ENCODE results near the gene KCNQ1.

KCNQ1 gene

GRCh38 chr11:2524446-2525165, 79.8 kb downstream of the KCNQ1 start:
- no peak for DNase-seq (ENCODE audit: low read depth)

- no peak for DNase-seq (ENCODE audit: low read depth)
Measured at GRCh38 chr11:2525166-2525861, 80.5 kb downstream of the KCNQ1 start.

DNA sequence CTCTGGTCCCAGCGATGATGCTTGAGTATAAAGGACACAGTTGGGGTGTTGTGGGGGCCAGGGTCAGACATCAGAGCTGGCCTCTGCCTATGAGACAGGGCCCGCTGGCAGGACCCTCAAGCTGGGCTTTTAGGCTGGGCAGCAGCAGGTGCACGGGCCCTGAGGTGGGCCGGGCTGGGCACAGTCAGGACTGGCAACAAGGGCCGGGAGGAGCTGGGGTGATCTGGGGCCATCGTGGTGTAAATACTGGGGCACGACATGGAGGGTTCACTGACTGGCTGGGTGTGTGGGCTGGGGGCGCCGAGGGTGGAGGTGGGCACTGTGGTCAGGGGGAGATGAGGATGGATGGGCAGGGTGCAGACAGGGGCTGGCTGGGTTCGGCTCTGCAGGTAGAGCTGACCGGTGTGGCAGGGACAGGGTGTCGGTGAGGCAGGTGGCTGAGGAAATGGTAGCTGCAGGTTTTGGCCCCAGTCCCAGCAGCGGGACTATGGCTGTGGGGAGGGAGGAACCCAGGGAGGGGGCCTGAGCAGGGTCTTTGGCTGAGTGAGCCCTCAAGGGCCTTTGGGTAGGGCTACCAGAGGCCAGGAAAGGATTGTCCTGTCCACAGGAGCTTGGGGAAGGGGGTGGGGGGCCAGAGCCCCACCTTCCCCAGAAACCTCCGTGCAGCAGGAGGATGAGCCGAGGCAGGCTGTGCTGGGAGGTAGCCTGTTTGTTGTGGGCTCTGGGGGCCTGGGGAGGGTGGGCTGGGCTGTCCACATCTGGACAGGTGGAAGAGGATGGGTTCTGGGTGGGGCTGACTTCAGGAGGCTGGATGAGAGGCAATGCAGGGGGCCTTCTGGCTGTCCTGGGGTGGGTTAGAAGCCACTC, 81.4 kb downstream of the KCNQ1 start:
- DNase-seq (ENCODE audit: low read depth), result no peak

- DNase-seq (ENCODE audit: low read depth), result no peak
Measured at GRCh38 chr11:2526808-2527381, 82.1 kb downstream of the KCNQ1 start.

- no peak for DNase-seq (ENCODE audit: low read depth)
Measured at GRCh38 chr11:2527621-2528291, 82.9 kb downstream of the KCNQ1 start.

DNA sequence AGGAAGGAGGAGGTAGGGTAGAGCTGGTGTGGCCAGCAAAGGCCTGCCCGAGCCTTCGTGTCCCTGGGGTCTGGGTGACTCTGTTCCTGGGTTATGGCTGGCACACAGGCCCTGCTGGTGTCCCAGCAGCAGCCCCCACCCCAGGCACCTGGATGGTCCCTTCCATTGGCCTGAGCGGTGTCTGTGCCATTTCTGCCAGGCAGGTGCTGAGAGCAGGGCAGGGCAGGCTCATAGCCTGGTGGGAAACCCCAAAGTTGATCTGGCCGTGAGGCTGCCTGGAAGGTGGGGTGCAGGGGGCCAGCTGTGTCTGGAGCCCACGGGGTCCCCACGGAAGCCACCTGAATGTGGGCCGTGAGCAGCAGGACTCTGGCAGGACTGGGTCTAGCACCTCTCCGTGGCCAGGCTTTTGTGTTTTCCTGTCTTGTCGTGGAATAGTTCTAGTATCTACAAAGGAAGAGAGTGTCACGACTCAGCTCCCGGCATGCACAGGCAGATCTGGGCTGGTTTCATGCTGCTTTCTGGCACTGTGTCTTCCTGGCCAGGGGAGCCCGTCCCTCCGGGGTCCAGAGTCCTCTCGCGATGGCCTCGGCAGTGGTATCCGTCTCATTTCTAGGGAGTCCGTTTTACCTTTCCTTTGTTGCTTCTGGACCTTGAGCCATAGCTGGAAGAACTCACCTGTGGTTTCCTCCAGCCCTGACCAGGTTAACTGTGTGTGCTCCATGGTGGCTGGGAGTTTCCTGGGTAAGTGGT, 83.7 kb downstream of the KCNQ1 start:
- no peak for DNase-seq (ENCODE audit: low read depth)

DNA sequence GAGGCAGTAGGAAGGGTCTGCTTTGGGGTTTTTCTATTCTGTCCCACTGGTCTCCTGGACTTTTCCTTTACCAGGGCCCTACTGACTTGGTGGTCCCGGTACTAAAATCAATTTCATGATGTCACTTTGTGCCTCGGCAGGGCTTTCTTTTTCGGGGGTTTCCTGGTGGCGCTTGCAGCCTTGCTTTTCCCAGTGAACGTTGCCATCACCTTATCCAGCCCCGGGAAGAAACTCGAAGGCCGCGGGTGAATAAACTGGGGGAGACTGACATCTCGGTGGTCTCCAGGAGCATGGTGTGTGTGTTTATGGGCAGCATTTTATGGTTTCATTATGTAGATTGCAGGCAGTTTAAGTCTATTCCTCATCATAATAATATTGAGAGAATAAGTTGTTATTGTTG, 84.4 kb downstream of the KCNQ1 start:
- no peak for DNase-seq (ENCODE audit: low read depth)

DNA sequence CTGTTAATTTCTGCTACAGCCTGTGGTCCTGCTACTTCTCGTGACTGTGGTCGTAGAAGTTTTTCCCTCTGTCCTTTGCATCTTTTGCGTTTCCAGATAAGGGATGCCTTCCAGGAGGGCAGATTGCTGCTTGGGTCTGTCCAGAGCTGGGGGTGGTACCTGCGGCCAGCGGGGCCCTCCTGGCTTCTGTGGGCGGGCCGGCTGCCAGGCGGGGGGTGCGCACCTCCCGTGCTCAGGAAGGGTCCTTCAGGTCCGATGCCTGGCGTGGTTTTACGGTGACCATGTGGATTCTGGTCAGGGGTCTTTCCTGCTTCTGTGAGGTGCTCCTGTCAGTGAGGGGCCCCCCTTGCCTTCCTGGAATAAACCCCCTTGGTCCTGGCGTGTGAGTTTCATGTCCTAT, 84.8 kb downstream of the KCNQ1 start:
- DNase-seq (ENCODE audit: low read depth), result no peak

DNA sequence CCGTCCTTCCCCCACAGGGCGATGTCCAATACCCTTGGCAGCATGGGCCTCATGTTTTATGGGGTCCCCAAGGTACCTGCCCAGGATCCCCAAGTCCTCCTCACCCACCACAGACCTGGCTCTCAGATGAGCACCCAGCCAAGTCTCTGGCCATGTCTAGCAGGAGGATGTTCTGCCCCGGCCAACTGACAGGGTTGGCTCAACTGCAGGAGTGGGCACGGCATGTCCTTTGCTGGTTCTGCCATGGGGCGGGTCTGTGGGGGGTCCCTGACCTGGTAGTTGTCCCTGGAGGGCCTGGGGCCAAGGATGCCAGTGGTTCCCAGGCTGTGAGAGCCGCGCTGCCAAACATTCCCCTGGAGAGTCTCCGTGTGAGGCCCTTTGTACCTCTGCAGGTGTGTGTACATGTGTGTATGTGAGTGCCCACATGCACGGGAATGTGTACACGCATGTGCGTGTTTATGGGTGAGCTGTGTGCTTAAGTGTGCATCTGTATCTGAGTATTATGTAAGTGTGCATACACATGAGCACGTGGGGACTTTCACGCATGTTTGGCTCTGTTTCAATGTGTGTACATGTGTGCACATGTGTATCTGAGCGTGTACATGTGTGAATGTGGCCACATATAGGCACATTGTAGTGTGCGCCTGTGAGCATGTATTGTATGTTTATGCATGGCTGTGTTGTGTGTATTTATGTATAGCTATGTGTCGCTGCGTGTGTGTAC, 85.5 kb downstream of the KCNQ1 start:
- no peak for DNase-seq (ENCODE audit: low read depth)

GRCh38 chr11:2530855-2531200, 86.0 kb downstream of the KCNQ1 start:
- DNase-seq (ENCODE audit: low read depth), result no peak

GRCh38 chr11:2531277-2531986, 86.6 kb downstream of the KCNQ1 start:
- DNase-seq (ENCODE audit: low read depth), result peak; percentile 20

- DNase-seq (ENCODE audit: low read depth), result no peak
Measured at GRCh38 chr11:2531987-2532703, 87.3 kb downstream of the KCNQ1 start.

DNA sequence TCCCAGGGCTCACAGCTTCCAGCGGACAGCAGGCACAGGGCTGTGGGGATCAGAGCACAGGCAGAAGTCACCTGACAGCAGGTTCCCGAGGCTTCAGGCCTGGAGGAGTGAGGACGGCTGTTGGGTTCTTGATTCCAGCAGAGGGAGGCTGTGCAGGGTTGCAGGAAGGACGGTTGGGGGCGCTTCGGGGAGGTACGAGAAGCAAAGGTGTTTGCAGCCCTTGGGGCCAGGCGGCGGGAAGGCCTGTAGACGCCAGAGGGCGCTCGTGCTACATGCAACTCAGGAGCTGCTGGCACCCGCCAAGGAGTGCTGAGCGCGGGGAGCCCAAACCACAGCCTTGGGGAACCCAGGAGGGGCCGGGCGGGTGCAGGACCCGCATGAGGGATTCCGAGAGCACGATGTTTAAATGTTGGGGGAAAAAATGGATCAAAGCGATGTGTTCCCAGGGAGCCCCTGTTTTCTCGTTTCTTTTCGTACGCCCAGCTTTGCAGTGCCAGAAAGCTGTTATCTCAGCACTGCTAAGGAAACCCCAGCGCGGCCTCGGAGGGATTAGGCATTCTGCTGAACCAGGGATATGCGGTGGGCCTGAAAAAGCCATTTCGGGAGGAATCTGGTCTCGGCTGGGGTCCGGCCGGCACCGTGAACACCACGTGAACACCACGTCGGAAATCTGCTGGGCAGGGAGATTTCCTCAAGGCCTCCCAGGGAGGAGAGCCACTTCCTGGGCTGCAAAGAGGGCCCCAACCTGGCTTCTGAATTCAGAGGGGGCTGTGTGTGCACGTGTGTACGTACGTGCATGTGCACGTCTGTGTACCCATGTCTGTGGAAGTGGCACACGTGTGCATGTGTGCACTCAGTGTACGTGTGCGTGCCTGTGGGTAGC, 88.1 kb downstream of the KCNQ1 start:
- peak; percentile 45 for DNase-seq (ENCODE audit: low read depth)

GRCh38 chr11:2533587-2534133, 88.9 kb downstream of the KCNQ1 start:
- DNase-seq (ENCODE audit: low read depth), result peak; percentile 71

DNA sequence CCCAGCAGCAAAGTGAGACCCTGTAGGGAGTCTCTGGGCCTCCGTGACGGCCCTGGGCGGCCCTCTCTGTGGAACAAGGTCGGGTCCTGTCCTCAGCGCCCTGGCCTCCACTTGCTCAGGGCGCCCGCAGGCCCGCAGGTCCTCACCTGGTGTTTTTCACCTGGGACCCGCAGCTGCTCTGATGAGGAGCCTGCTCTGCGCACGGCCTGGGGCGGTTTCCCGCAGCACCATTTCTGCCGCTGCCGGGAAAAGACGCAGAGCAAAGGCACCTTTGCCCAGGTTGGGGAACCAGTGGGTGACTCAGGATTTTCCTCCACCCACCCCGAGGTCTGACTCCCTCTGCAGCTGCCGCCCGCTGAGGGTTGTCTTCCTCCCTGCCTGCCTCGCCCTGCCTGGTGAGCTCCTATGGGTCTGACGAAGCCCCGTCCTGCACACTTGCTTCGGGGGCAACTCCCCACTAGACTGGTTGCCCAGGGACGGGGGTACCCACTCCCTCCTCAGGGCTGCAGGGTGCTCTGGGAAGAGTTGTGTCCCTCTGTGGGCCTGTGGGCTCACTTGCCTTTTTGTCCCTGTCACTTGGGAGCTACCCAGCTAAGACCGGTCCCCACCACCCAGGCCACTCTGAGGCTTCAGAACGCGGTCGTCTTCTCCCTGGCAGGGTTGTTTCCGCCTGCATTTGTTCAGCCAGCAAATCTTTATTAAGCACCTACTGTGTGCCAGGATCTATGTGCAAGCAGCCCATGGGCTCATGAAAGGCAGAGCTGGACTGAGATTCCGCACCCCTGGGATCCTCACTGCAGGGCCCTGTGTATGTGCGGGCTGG, 89.5 kb downstream of the KCNQ1 start:
- DNase-seq (ENCODE audit: low read depth), result no peak

GRCh38 chr11:2534957-2535672, 90.3 kb downstream of the KCNQ1 start:
- no peak for DNase-seq (ENCODE audit: low read depth)
